ENCODE results near the gene SHANK3. TPM values are rescaled to one million over a fixed set of nuclear protein-coding genes. Genes with fewer than 3 reads are reported as not detected.

The SHANK3 gene
- total and polyA plus RNA-seq, 2 of the 8 experiments (the other 6 are each of a cell fraction or from before 2014, with no cell fraction given), result 1.5 to 6.0 TPM

GRCh38 chr22:50678651-50679521 is 6.3 kb downstream of the SHANK3 start (continued):
- no peak for TF ChIP-seq SP2 (IDR thresholded peaks at IDR 0.05; ENCODE audit: low read length)
- no peak for TF ChIP-seq PHF8 (conservative IDR thresholded peaks at IDR 0.05; ENCODE audit: low read depth, low read length)
- TF ChIP-seq NRF1 (IDR thresholded peaks at IDR 0.05; ENCODE audit: low read depth, low read length), result no peak
- TF ChIP-seq CHD1 (IDR thresholded peaks at IDR 0.05; ENCODE audit: low read depth, low read length), result no peak
- TF ChIP-seq CTBP2 (IDR thresholded peaks at IDR 0.05; ENCODE audit: borderline replicate concordance, insufficient read depth, insufficient read length, low read length), result no peak
- no peak for TF ChIP-seq SP1 (IDR thresholded peaks at IDR 0.05; ENCODE audit: low read depth, low read length)
- TF ChIP-seq FOSL1 (IDR thresholded peaks at IDR 0.05; ENCODE audit: insufficient read depth, low read depth, low read length), result no peak
- no peak for TF ChIP-seq RXRA (IDR thresholded peaks at IDR 0.05; ENCODE audit: insufficient read depth, low read depth, low read length)
- no peak for TF ChIP-seq ZNF274 (IDR thresholded peaks at IDR 0.05; ENCODE audit: borderline replicate concordance, extremely low read depth, low read length)
- TF ChIP-seq HDAC2 (IDR thresholded peaks at IDR 0.05; ENCODE audit: borderline replicate concordance in 1 of 2, low read depth in 2 of 2, low read length in 2 of 2), result no peak
- TF ChIP-seq MAX (IDR thresholded peaks at IDR 0.05), result no peak
